ENCODE results near the gene OTOL1.
A peak's percentile ranks its signal among the peaks of the same experiment; 100 is the strongest.
"Not testable (repeated sequence)": the region's sequence is repeated elsewhere in the genome, so short reads cannot be mapped to it uniquely, and the experiment has no call there.

Gene OTOL1

DNA sequence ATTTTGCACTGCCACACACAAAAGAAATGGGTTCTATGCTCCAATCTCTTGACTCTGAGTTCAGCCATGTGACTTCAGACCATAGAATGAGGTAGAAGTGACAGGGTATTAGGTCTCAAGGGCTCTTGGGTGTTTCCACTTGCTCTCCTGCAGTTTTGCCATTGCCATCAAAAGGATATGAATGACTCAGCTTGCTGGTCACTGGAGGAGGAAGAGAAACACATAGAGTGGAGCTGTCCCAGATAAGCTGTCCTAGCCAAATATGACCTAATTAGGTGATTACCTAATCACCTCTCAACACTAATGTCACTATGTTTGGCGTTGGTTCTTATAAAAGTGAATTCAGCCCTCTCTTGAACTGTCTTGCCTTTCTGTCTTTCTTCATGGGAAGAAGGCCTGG lies 8.3 kb upstream of the OTOL1 start:
- H3K56ac ChIP-seq (ENCODE audit: low read length); H3K4me1 ChIP-seq (ENCODE audit: control insufficient read depth, low read depth, low read length); H3K27ac ChIP-seq (ENCODE audit: low read depth, low read length); H3K27me3 ChIP-seq (ENCODE audit: insufficient read depth, low read length, poor library complexity); H3K79me2 ChIP-seq (ENCODE audit: control insufficient read depth, insufficient read depth, low read length); H3K18ac ChIP-seq (ENCODE audit: low read length); H3K9ac ChIP-seq (ENCODE audit: low read length); H3K36me3 ChIP-seq (ENCODE audit: control insufficient read depth, insufficient read depth, low read length); H2BK15ac ChIP-seq (replicated peaks; ENCODE audit: low read depth); H3K4ac ChIP-seq (ENCODE audit: low read depth, low read length); H2BK120ac ChIP-seq (ENCODE audit: low read depth, low read length); H4K5ac ChIP-seq (ENCODE audit: low read length); H3K79me1 ChIP-seq (ENCODE audit: low read length); H3K23ac ChIP-seq (ENCODE audit: low read length); H2AK5ac ChIP-seq (ENCODE audit: low read length); H4K8ac ChIP-seq (ENCODE audit: low read depth, low read length); H3K4me3 ChIP-seq (ENCODE audit: low read length); DNase-seq; H3K4me2 ChIP-seq (ENCODE audit: low read length); H2BK5ac ChIP-seq (ENCODE audit: low read length): not testable (repeated sequence)
- no CpG with 5 or more reads among the region's 1 CpG for WGBS (ENCODE audit: extremely low coverage, insufficient coverage, low lambda C conversion rate)

DNA sequence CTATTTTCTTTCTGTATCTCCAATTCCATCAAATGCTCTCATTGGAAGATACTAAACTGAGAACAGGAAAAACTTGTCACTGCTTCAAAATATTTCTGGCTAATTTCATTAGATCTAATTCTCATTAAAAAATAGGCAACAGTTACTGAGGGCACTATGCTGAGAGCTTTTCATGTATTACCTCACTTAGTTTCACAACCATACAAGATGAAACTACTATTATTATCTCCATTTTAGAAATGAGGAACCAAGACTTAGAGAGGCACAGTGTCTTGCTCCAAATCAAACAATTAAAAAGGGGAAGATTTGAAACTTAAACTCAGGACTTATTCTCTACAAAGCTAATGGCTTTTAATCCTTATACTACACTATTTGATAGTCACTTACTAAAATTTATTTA lies 7.2 kb upstream of the OTOL1 start:
- Histone ChIP-seq H3K4me3 (ENCODE audit: low read length) (no peak overlapping the region), H4K5ac (ENCODE audit: low read length) (no peak overlapping the region), H3K4me1 (ENCODE audit: control insufficient read depth, low read depth, low read length) (no peaks in the 10 kb centered on the region), H3K18ac (ENCODE audit: low read length) (no peak overlapping the region), H3K23ac (ENCODE audit: low read length) (no peak overlapping the region), H3K4ac (ENCODE audit: low read depth, low read length) (no peak overlapping the region), H3K27ac (ENCODE audit: low read depth, low read length) (no peak overlapping the region), H3K9ac (ENCODE audit: low read length) (no peak overlapping the region), H3K56ac (ENCODE audit: low read length) (no peak overlapping the region), H2BK5ac (ENCODE audit: low read length) (no peak overlapping the region), H3K27me3 (ENCODE audit: insufficient read depth, low read length, poor library complexity) (no peaks in the 10 kb centered on the region), H3K4me2 (ENCODE audit: low read length) (no peak overlapping the region), H2AK5ac (ENCODE audit: low read length) (no peak overlapping the region), H4K8ac (ENCODE audit: low read depth, low read length) (no peak overlapping the region), H3K79me2 (ENCODE audit: control insufficient read depth, insufficient read depth, low read length) (no peaks in the 10 kb centered on the region), H3K36me3 (ENCODE audit: control insufficient read depth, insufficient read depth, low read length) (no peaks in the 10 kb centered on the region), H2BK120ac (ENCODE audit: low read depth, low read length) (no peak overlapping the region), H3K79me1 (ENCODE audit: low read length) (no peaks in the 10 kb centered on the region), H2BK15ac (replicated peaks; ENCODE audit: low read depth) (no peak overlapping the region)
- no peak for DNase-seq

DNA sequence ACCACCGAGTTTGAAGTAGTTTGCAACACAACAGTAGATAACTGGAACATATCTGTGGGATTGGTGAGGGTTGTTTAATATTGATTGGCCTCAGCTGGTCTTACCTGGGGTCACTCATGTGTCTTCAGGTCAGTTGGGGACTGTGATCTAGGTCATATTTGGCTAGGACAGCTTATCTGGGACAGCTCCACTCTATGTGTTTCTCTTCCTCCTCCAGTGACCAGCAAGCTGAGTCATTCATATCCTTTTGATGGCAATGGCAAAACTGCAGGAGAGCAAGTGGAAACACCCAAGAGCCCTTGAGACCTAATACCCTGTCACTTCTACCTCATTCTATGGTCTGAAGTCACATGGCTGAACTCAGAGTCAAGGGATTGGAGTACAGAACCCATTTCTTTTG lies 5.8 kb upstream of the OTOL1 start:
- not testable (repeated sequence) for H3K9ac ChIP-seq (ENCODE audit: low read length); H3K4me2 ChIP-seq (ENCODE audit: low read length); H3K18ac ChIP-seq (ENCODE audit: low read length); H4K8ac ChIP-seq (ENCODE audit: low read depth, low read length); H2BK5ac ChIP-seq (ENCODE audit: low read length); H3K27me3 ChIP-seq (ENCODE audit: insufficient read depth, low read length, poor library complexity); H3K79me1 ChIP-seq (ENCODE audit: low read length); DNase-seq; H4K5ac ChIP-seq (ENCODE audit: low read length); H2BK120ac ChIP-seq (ENCODE audit: low read depth, low read length); H3K36me3 ChIP-seq (ENCODE audit: control insufficient read depth, insufficient read depth, low read length); H3K4ac ChIP-seq (ENCODE audit: low read depth, low read length); H2BK15ac ChIP-seq (replicated peaks; ENCODE audit: low read depth); H3K23ac ChIP-seq (ENCODE audit: low read length); H3K4me3 ChIP-seq (ENCODE audit: low read length); H3K4me1 ChIP-seq (ENCODE audit: control insufficient read depth, low read depth, low read length); H3K79me2 ChIP-seq (ENCODE audit: control insufficient read depth, insufficient read depth, low read length); H3K56ac ChIP-seq (ENCODE audit: low read length); H3K27ac ChIP-seq (ENCODE audit: low read depth, low read length); H2AK5ac ChIP-seq (ENCODE audit: low read length)
- WGBS (ENCODE audit: extremely low coverage, insufficient coverage, low lambda C conversion rate): no CpG with 5 or more reads among the region's 1 CpG

DNA sequence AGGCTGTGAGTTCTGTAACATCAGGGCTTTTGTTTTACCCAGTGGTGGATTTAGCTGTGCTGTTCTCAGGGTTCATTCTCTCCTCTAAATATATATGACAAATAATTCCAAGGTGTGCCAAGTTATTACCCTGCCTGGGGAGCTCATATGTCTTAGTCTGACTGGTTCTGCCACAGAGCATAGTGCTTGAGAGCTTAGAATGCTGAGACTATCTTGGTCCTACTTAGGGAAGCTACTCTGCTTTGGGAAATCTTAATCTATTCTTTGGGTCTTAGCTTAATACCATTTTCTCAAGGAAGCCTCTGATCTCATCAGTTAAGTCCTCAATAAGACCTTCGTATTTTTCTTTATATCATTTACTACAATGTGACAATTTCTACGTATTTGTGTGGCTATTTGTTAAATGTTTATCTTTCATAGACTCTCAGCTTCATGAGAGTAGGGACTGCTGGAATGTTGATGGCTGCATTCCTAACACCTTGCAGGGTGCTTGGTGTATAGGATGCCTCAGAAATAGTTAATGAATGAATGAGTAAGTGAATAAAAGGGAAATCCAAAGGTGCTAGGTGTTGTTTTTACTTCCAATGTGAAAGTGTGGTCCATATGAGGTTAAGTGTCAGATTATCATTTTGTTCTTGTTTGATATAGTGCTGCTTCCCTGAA lies 1.8 kb downstream of the OTOL1 start:
- Histone ChIP-seq H3K27me3 (ENCODE audit: insufficient read depth, low read length, poor library complexity) (no peaks in the 10 kb centered on the region), H3K4ac (ENCODE audit: low read depth, low read length) (no peak overlapping the region)
- DNase-seq: peak; percentile 68

DNA sequence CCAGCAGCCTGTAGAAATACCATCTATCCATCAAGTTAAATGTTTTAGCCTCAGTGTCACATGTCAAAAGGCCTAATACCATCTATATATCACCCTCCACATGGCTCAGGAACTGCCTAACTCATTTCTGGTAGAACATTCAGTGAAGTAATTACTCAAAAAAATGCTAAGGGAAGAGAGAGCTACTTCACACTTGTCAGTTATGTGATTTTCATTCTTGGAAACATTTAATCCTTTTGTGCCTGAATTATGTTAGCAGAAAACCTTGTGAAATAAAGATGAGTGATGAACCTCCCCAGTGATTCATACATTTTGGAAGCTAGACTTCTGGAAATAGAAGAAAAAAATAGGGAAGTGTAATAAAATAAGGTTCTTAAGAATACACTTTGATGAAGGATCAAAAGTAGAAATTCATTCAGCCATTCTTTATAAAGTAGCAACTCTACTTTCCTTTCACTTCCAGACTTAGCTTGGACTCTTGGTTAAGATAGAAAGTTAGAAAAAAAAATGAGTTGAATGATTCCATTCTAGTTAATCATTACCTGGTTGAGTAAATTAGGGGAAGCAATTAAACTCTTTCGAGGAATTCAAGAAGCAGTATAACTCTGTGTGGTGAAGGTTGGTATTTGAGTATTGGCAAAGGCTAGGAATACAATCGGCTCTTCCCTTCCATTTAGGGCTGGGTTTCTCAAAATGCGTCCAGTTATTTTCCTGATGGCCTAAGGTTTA lies 3.6 kb downstream of the OTOL1 start:
- no peak overlapping the region for H3K4me3 ChIP-seq (ENCODE audit: low read length)
- no peak overlapping the region for H3K4me2 ChIP-seq (ENCODE audit: low read length)
- no peak overlapping the region for H3K56ac ChIP-seq (ENCODE audit: low read length)
- no peaks in the 10 kb centered on the region for H3K27me3 ChIP-seq (ENCODE audit: insufficient read depth, low read length, poor library complexity)
- no peak overlapping the region for H2BK5ac ChIP-seq (ENCODE audit: low read length)
- H4K5ac ChIP-seq (ENCODE audit: low read length): no peak overlapping the region
- no peak overlapping the region for H2BK15ac ChIP-seq (replicated peaks; ENCODE audit: low read depth)
- H3K79me1 ChIP-seq (ENCODE audit: low read length): no peaks in the 10 kb centered on the region
- H3K18ac ChIP-seq (ENCODE audit: low read length): no peak overlapping the region
- no peaks in the 10 kb centered on the region for H3K36me3 ChIP-seq (ENCODE audit: control insufficient read depth, insufficient read depth, low read length)
- H3K27ac ChIP-seq (ENCODE audit: low read depth, low read length): no peak overlapping the region
- H4K8ac ChIP-seq (ENCODE audit: low read depth, low read length): no peak overlapping the region
- no peak overlapping the region for H2AK5ac ChIP-seq (ENCODE audit: low read length)
- no peak overlapping the region for H3K23ac ChIP-seq (ENCODE audit: low read length)
- no peak for DNase-seq
- H3K4me1 ChIP-seq (ENCODE audit: control insufficient read depth, low read depth, low read length): no peaks in the 10 kb centered on the region
- no peak overlapping the region for H3K9ac ChIP-seq (ENCODE audit: low read length)
- no peak overlapping the region for H3K4ac ChIP-seq (ENCODE audit: low read depth, low read length)
- WGBS (ENCODE audit: extremely low coverage, insufficient coverage, low lambda C conversion rate): no CpG with 5 or more reads among the region's 3 CpGs
- no peaks in the 10 kb centered on the region for H3K79me2 ChIP-seq (ENCODE audit: control insufficient read depth, insufficient read depth, low read length)
- no peak overlapping the region for H2BK120ac ChIP-seq (ENCODE audit: low read depth, low read length)

More for the DNA sequence above, 1.8 kb downstream of the OTOL1 start:
- no peak overlapping the region for H2BK5ac ChIP-seq (ENCODE audit: low read length)
- no peak overlapping the region for H3K4me2 ChIP-seq (ENCODE audit: low read length)
- H3K79me1 ChIP-seq (ENCODE audit: low read length): no peaks in the 10 kb centered on the region
- H3K27ac ChIP-seq (ENCODE audit: low read depth, low read length): no peak overlapping the region
- no peak overlapping the region for H2AK5ac ChIP-seq (ENCODE audit: low read length)
- H3K36me3 ChIP-seq (ENCODE audit: control insufficient read depth, insufficient read depth, low read length): no peaks in the 10 kb centered on the region
- no peak overlapping the region for H3K23ac ChIP-seq (ENCODE audit: low read length)
- no peak overlapping the region for H2BK15ac ChIP-seq (replicated peaks; ENCODE audit: low read depth)
- no peak overlapping the region for H3K4me3 ChIP-seq (ENCODE audit: low read length)
- H3K18ac ChIP-seq (ENCODE audit: low read length): peak overlapping the region; percentile 39
- H4K8ac ChIP-seq (ENCODE audit: low read depth, low read length): no peak overlapping the region
- H2BK120ac ChIP-seq (ENCODE audit: low read depth, low read length): peak overlapping the region; percentile 12
- no peaks in the 10 kb centered on the region for H3K79me2 ChIP-seq (ENCODE audit: control insufficient read depth, insufficient read depth, low read length)
- no peak overlapping the region for H4K5ac ChIP-seq (ENCODE audit: low read length)
- no peak overlapping the region for H3K56ac ChIP-seq (ENCODE audit: low read length)
- no peak overlapping the region for H3K9ac ChIP-seq (ENCODE audit: low read length)
- no peaks in the 10 kb centered on the region for H3K4me1 ChIP-seq (ENCODE audit: control insufficient read depth, low read depth, low read length)
- no CpG with 5 or more reads among the region's 2 CpGs for WGBS (ENCODE audit: extremely low coverage, insufficient coverage, low lambda C conversion rate)

DNA sequence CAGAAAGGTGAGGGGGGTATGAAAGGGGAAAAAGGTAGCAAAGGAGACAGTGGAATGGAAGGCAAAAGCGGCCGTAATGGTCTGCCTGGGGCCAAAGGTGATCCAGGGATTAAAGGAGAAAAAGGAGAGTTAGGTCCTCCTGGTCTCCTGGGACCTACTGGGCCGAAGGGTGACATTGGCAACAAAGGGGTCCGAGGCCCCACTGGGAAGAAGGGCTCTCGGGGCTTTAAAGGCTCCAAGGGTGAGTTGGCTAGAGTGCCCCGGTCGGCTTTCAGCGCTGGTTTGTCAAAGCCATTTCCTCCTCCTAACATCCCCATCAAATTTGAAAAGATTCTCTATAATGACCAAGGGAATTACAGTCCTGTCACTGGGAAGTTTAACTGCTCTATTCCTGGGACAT lies 6.7 kb downstream of the OTOL1 start:
- Histone ChIP-seq H4K8ac (ENCODE audit: low read depth, low read length) (no peak overlapping the region), H2AK5ac (ENCODE audit: low read length) (no peak overlapping the region), H3K4ac (ENCODE audit: low read depth, low read length) (no peak overlapping the region), H3K18ac (ENCODE audit: low read length) (no peak overlapping the region), H3K23ac (ENCODE audit: low read length) (no peak overlapping the region), H3K79me1 (ENCODE audit: low read length) (no peaks in the 10 kb centered on the region), H2BK15ac (replicated peaks; ENCODE audit: low read depth) (no peak overlapping the region), H3K9ac (ENCODE audit: low read length) (no peak overlapping the region), H4K5ac (ENCODE audit: low read length) (no peak overlapping the region), H3K27ac (ENCODE audit: low read depth, low read length) (no peak overlapping the region), H3K4me1 (ENCODE audit: control insufficient read depth, low read depth, low read length) (no peaks in the 10 kb centered on the region), H3K4me2 (ENCODE audit: low read length) (no peak overlapping the region), H3K4me3 (ENCODE audit: low read length) (no peak overlapping the region), H3K79me2 (ENCODE audit: control insufficient read depth, insufficient read depth, low read length) (no peaks in the 10 kb centered on the region), H2BK120ac (ENCODE audit: low read depth, low read length) (no peak overlapping the region), H2BK5ac (ENCODE audit: low read length) (no peak overlapping the region), H3K36me3 (ENCODE audit: control insufficient read depth, insufficient read depth, low read length) (no peaks in the 10 kb centered on the region), H3K56ac (ENCODE audit: low read length) (no peak overlapping the region), H3K27me3 (ENCODE audit: insufficient read depth, low read length, poor library complexity) (no peaks in the 10 kb centered on the region)
- DNase-seq: no peak
- no CpG with 5 or more reads among the region's 8 CpGs for WGBS (ENCODE audit: extremely low coverage, insufficient coverage, low lambda C conversion rate)
